Left lung (tissue), 10 donors: Measurements from ENCODE around the gene DIP2B. TPM values are rescaled to one million over a fixed set of nuclear protein-coding genes. Genes with fewer than 3 reads are reported as not detected.
A peak's percentile ranks its signal among the peaks of the same experiment; 100 is the strongest.

Source experiments
- ATAC-seq: fragments of 200-7000 bp; cut with Tn5 transposase; one replicate; pipeline ENCODE4 v1.9.1; 2020; ENCODE audit warnings: moderate library complexity
- DNase-seq, 4 donors: peaks; one replicate each; pipeline ENCODE4 v3.0.0-alpha.2; 2013 to 2020
- H3K27ac ChIP-seq, 2 donors: fragments of 200-600 bp; sonication (generic) in 1 of 2; one replicate each; pipeline versions ENCODE4 v1.5.0 to v1.8.0; 2020 to 2021
- H3K27me3 ChIP-seq, 2 donors: fragments of 200-600 bp; sonication (generic) in 1 of 2; one replicate each; pipeline versions ENCODE4 v1.5.0 to v1.8.0; 2020 to 2021
- H3K36me3 ChIP-seq, 2 donors: fragments of 200-600 bp; sonication (generic) in 1 of 2; one replicate each; pipeline versions ENCODE4 v1.5.0 to v1.8.0; 2020 to 2021
- H3K4me1 ChIP-seq, 2 donors: fragments of 200-600 bp; one replicate each; pipeline ENCODE4 v1.8.0; 2021
- H3K4me3 ChIP-seq, 2 donors: fragments of 200-600 bp; sonication (generic) in 1 of 2; one replicate each; pipeline versions ENCODE4 v1.5.0 to v1.8.0; 2020 to 2021; ENCODE audit warnings: mild to moderate bottlenecking in 1 of 2
- H3K9me3 ChIP-seq, 2 donors: fragments of 200-600 bp; sonication (generic) in 1 of 2; one replicate each; pipeline versions ENCODE4 v1.5.0 to v1.8.0; 2020 to 2021
- CTCF ChIP-seq, 2 donors: fragments of 200-600 bp; sonication (generic) in 1 of 2; IDR thresholded peaks; one replicate each; pipeline versions ENCODE4 v1.5.0 to v1.8.0; 2021; ENCODE audit warnings: antibody characterized with exemption in 2 of 2
- intact Hi-C, 2 donors: fragments of 100-400 bp; cut with DNase I; formaldehyde crosslinking; loops; one replicate each; pipeline versions ENCODE4 v1.11.2 to v1.14.2; 2022
- polyA plus RNA-seq, 6 donors: library from polyadenylated mRNA; unstranded; fragments of 120-200 nt; gene quantifications; one replicate each; pipeline ENCODE4 v1.2.1, GENCODE V29; 2013; ENCODE audit not compliant: insufficient read length in 6 of 6
- total RNA-seq, 2 donors: library from RNA; stranded (reverse); fragmentation: NEBNext Ultra II Directional; extraction: Animal tissue kit (Norgen Biotek cat#: 25700); gene quantifications; one replicate each; pipeline ENCODE4 v1.2.1, GENCODE V29; 2021
- donor health status: DM: no; HTN: yes; CAD: no.
- donor health status: DM: no; HTN: no; CAD: no.

DIP2B gene
- total and polyA plus RNA-seq, 8 donors = 26.5 to 38.6 (median 33.8) TPM

DNA sequence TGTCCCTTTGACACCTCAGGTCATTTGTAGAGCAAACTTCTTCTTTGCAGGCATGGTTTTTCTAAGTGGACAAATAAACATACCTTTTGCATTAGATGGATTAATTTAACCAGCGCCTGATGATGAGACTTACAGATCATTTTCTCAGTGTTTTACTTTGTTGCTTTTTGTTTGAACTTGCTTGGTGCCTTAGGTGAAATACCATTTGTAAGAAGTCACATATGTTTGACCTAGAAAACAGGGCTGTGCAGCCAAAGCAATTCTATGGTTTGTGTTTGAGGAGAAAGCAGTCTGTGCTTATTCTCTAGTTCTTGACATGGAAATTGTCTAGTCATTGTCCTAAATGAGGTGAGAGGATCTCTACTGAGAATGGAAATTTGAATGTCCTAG lies 111.1 kb downstream of the DIP2B start:
- ATAC-seq = no peak
- Histone ChIP-seq H3K4me1 (peaks cover 9 to 17% of the 10 kb centered on the region in 2 donors), H3K9me3 (no peaks in the 10 kb centered on the region), H3K27me3 (no peaks in the 10 kb centered on the region), H3K4me3 (no peak overlapping the region), H3K36me3 (no peaks in the 10 kb centered on the region), H3K27ac (no peak overlapping the region)
- no peak for DNase-seq
- TF ChIP-seq CTCF (IDR thresholded peaks at IDR 0.05) = no peak
- intact Hi-C loops = no loop called here

DNA sequence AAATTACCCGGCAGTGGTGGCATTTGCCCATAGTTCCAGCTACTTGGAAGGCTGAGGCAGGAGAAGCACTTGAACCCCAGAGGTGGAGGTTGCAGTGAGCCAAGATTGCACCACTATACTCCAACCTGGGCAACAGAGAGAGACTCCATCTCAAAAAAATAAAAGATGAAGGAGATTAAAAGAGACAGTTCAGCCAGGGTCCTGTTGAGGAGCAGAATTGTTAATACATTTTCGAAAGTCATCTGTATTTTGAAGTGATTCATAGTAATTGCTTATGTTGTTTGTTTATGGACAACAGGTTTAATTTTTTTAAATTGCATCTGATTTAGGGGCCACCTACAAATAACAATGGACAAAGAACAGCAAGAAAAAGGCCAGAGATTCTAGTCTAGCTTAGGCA lies 112.9 kb downstream of the DIP2B start:
- ATAC-seq = no peak
- H3K4me3 ChIP-seq = no peak overlapping the region
- no peak for TF ChIP-seq CTCF (IDR thresholded peaks at IDR 0.05)
- no peaks in the 10 kb centered on the region for H3K27me3 ChIP-seq
- no peak overlapping the region for H3K27ac ChIP-seq
- H3K36me3 ChIP-seq = no peaks in the 10 kb centered on the region
- H3K4me1 ChIP-seq = peaks cover 21 to 26% of the 10 kb centered on the region in 2 donors
- no peak for DNase-seq
- H3K9me3 ChIP-seq = no peaks in the 10 kb centered on the region
- intact Hi-C loops = no loop called here

DNA sequence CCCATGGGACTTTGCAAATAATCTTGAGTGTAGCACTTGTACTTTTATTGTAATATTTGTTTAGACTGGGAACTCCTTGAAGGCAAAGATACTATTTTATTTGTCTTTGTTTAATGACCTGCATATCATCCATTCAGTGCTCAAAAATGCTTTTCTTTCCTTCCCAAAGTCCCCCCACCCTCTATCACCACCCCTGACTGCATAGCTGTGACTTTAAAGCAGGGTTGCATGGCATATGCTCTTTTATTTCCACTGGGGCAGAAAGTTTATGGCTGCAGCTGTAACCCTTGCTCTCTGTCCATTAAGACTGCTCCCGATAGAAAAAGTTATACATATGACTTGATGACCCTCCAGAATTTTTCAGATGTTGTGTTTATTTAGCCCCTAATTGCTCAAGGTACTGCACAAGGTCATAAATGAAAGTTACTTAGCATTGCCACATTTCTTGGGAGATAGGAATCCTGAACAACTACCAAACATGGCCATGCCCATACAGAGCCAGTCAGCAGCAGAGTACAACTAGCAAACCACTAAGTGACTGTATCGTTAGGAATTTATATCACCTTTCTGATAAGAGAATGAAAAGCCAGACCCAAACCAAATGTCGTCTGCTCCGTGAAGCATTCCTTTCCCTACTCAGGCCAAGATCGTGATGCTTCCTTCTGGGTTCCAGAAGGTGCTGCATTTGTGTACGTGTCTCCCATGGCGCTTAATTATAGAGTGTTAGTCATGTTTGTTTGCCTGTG lies 114.3 kb downstream of the DIP2B start:
- intact Hi-C loops = no loop called here
- no peak for TF ChIP-seq CTCF (IDR thresholded peaks at IDR 0.05)
- Histone ChIP-seq H3K4me1 (peaks cover 17 to 30% of the 10 kb centered on the region in 2 donors), H3K9me3 (no peaks in the 10 kb centered on the region), H3K27ac (no peak overlapping the region), H3K4me3 (no peak overlapping the region), H3K36me3 (no peaks in the 10 kb centered on the region), H3K27me3 (no peaks in the 10 kb centered on the region)
- DNase-seq (no peak), ATAC-seq (peak; percentile 61)

- no peaks in the 10 kb centered on the region for H3K27me3 ChIP-seq
- H3K4me3 ChIP-seq = no peak overlapping the region
- H3K9me3 ChIP-seq = no peaks in the 10 kb centered on the region
- DNase-seq (no peak), ATAC-seq (no peak)
- H3K27ac ChIP-seq = no peak overlapping the region
- intact Hi-C loops = no loop called here
- H3K4me1 ChIP-seq = peaks cover 17 to 33% of the 10 kb centered on the region in 2 donors
- TF ChIP-seq CTCF (IDR thresholded peaks at IDR 0.05) = no peak
- H3K36me3 ChIP-seq = no peaks in the 10 kb centered on the region
Measured at GRCh38 chr12:50619610-50619958, 114.8 kb downstream of the DIP2B start.

GRCh38 chr12:50620109-50620977 lies 115.6 kb downstream of the DIP2B start:
- Histone ChIP-seq H3K4me3 (no peak overlapping the region), H3K27ac (peak overlapping the region in 1 of 2 donors; percentile 27), H3K4me1 (peaks cover 17 to 37% of the 10 kb centered on the region in 2 donors), H3K9me3 (no peaks in the 10 kb centered on the region), H3K36me3 (no peaks in the 10 kb centered on the region), H3K27me3 (no peaks in the 10 kb centered on the region)
- no peak for TF ChIP-seq CTCF (IDR thresholded peaks at IDR 0.05)
- ATAC-seq (peak; percentile 80), DNase-seq (no peak)
- intact Hi-C loops = no loop called here
